GM12892 (cell line): ENCODE data around the gene ZFP62. TPM values are rescaled to one million over a fixed set of nuclear protein-coding genes. Genes with fewer than 3 reads are reported as not detected.
"Not testable (repeated sequence)": the region's sequence is repeated elsewhere in the genome, so short reads cannot be mapped to it uniquely, and the experiment has no call there.

Source experiments
- DNase-seq: peaks from one replicate; pipeline ENCODE4 v3.0.0; 2011; ENCODE audit not compliant: insufficient read length
- FAIRE-seq: peaks from 2 replicates; lab custom pipeline; 2011; peaks lifted over from hg19 to GRCh38; lab: Jason Lieb, UNC
- POLR2A ChIP-seq: IDR thresholded peaks from 2 replicates; pipeline ENCODE4 v1.6.1; 2011; ENCODE audit warnings: low read depth, low read length, control low read depth
- POLR2AphosphoS5 ChIP-seq: IDR thresholded peaks from 2 replicates; pipeline ENCODE4 v1.6.1; 2011; ENCODE audit warnings: low read depth, low read length, control low read depth
- TAF1 ChIP-seq: IDR thresholded peaks from 2 replicates; pipeline ENCODE4 v1.6.1; 2011; ENCODE audit warnings: low read depth, mild to moderate bottlenecking, control low read depth, low read length, borderline replicate concordance
- polyA plus RNA-seq: library from polyadenylated mRNA; unstranded; fragments of >200 nt; gene quantifications from one replicate; pipeline ENCODE4 v1.2.1, GENCODE V29; 2012; ENCODE audit warnings: missing spikeins, inconsistent platforms; ENCODE audit not compliant: missing spikeins

ZFP62 gene
- polyA plus RNA-seq: 19.4 TPM

- DNase-seq (peak; percentile 81), FAIRE-seq (no peak)
- TF ChIP-seq TAF1: peak; percentile 66
- peak; percentile 56; the same call in 1 of the 2 replicates for TF ChIP-seq POLR2A
- TF ChIP-seq POLR2AphosphoS5: peak; percentile 10; the same call in 1 of the 2 replicates
Measured at GRCh38 chr5:180860887-180861822, at the start of gene ZFP62. ZFP62 (minus strand) TSS chr5:180861276; CDS start chr5:180861219, 57 bp downstream.

- TF ChIP-seq TAF1 (no peak), POLR2A (no peak), POLR2AphosphoS5 (no peak)
- FAIRE-seq (no peak), DNase-seq (no peak)
Measured at GRCh38 chr5:180910735-180911134, 49.7 kb upstream of the ZFP62 start.

GRCh38 chr5:180910182-180910581 lies 49.1 kb upstream of the ZFP62 start:
- TF ChIP-seq POLR2A (no peak), POLR2AphosphoS5 (no peak), TAF1 (no peak)
- no peak for FAIRE-seq
- no peak for DNase-seq

- no peak for FAIRE-seq
- TF ChIP-seq POLR2AphosphoS5 (no peak), POLR2A (no peak), TAF1 (no peak)
- DNase-seq: no peak
Measured at GRCh38 chr5:180909782-180910181, 48.7 kb upstream of the ZFP62 start.

GRCh38 chr5:180908998-180909731 lies 48.1 kb upstream of the ZFP62 start:
- DNase-seq (no peak), FAIRE-seq (no peak)
- TF ChIP-seq POLR2AphosphoS5: no peak
- no peak for TF ChIP-seq POLR2A
- no peak for TF ChIP-seq TAF1

- FAIRE-seq (no peak), DNase-seq (no peak)
- TF ChIP-seq POLR2AphosphoS5 (no peak), TAF1 (no peak), POLR2A (no peak)
Measured at GRCh38 chr5:180908400-180908799, 47.3 kb upstream of the ZFP62 start.

- TF ChIP-seq POLR2A (no peak), POLR2AphosphoS5 (no peak), TAF1 (no peak)
- DNase-seq: no peak
- no peak for FAIRE-seq
Measured at GRCh38 chr5:180901319-180902009, 40.4 kb upstream of the ZFP62 start.

GRCh38 chr5:180900178-180900577 lies 39.1 kb upstream of the ZFP62 start:
- no peak for FAIRE-seq
- DNase-seq: no peak
- no peak for TF ChIP-seq POLR2AphosphoS5
- TF ChIP-seq POLR2A: no peak
- no peak for TF ChIP-seq TAF1

- FAIRE-seq (no peak), DNase-seq (no peak)
- TF ChIP-seq POLR2AphosphoS5 (no peak), POLR2A (no peak)
Measured at GRCh38 chr5:180898621-180899246, 37.7 kb upstream of the ZFP62 start, which contains the start of gene BTNL8. BTNL8 (plus strand) TSS chr5:180899159; CDS start chr5:180899311, 152 bp downstream.

- DNase-seq, FAIRE-seq: not testable (repeated sequence)
Measured at GRCh38 chr5:180895330-180895729, 34.3 kb upstream of the ZFP62 start.

GRCh38 chr5:180889381-180889780 lies 28.3 kb upstream of the ZFP62 start:
- DNase-seq (no peak), FAIRE-seq (no peak)

GRCh38 chr5:180885845-180886529 lies 24.9 kb upstream of the ZFP62 start:
- FAIRE-seq, DNase-seq: not testable (repeated sequence)

More at GRCh38 chr5:180889381-180889780, 28.3 kb upstream of the ZFP62 start:
- TF ChIP-seq TAF1 (no peak), POLR2AphosphoS5 (no peak), POLR2A (no peak)
